ENCODE measurements around the gene MAZ. TPM values are rescaled to one million over a fixed set of nuclear protein-coding genes. Genes with fewer than 3 reads are reported as not detected.

The MAZ gene
- total RNA-seq, 1 donor from 2014 or later = 373 TPM

- FAIRE-seq (no peak), DNase-seq (ENCODE audit: low spot score in 2 of 2) (peak; percentile 73 to 80)
Observed at GRCh38 chr16:29807426-29808218, 1.3 kb downstream of the MAZ start.

GRCh38 chr16:29808219-29808900, 2.0 kb downstream of the MAZ start:
- DNase-seq (ENCODE audit: low spot score in 2 of 2) (no peak), FAIRE-seq (no peak)

- FAIRE-seq (no peak), DNase-seq (ENCODE audit: low spot score in 2 of 2) (no peak)
Observed at GRCh38 chr16:29809031-29809747, 2.9 kb downstream of the MAZ start.

GRCh38 chr16:29809850-29810698, 3.7 kb downstream of the MAZ start:
- DNase-seq (ENCODE audit: low spot score in 2 of 2) (no peak), FAIRE-seq (no peak)

- DNase-seq (ENCODE audit: low spot score in 2 of 2) = peak in 1 of 2 donors; percentile 22
- FAIRE-seq = no peak
Observed at GRCh38 chr16:29810699-29811169, 4.4 kb downstream of the MAZ start.

GRCh38 chr16:29811170-29811895, 5.0 kb downstream of the MAZ start:
- FAIRE-seq = no peak
- DNase-seq (ENCODE audit: low spot score in 2 of 2) = peak; percentile 89 to 91

GRCh38 chr16:29811896-29812665, 5.8 kb downstream of the MAZ start, which contains the start of gene PRRT2:
PRRT2 (plus strand) TSS chr16:29812193; CDS start chr16:29813055, 862 bp downstream.
- peak in 1 of 2 donors; percentile 69 for DNase-seq (ENCODE audit: low spot score in 2 of 2)
- no peak for FAIRE-seq

- FAIRE-seq (no peak), DNase-seq (ENCODE audit: low spot score in 2 of 2) (no peak)
Observed at GRCh38 chr16:29812754-29813643, 6.7 kb downstream of the MAZ start.

- no peak for DNase-seq (ENCODE audit: low spot score in 2 of 2)
- no peak for FAIRE-seq
Observed at GRCh38 chr16:29813644-29814562, 7.6 kb downstream of the MAZ start.

GRCh38 chr16:29814592-29814991, 8.3 kb downstream of the MAZ start:
- FAIRE-seq (no peak), DNase-seq (ENCODE audit: low spot score in 2 of 2) (no peak)

GRCh38 chr16:29815032-29815721, 8.8 kb downstream of the MAZ start:
- no peak for DNase-seq (ENCODE audit: low spot score in 2 of 2)
- no peak for FAIRE-seq

GRCh38 chr16:29815793-29816693, 9.7 kb downstream of the MAZ start, which contains the start of gene PAGR1:
PAGR1 (plus strand) TSS chr16:29816152; CDS start chr16:29816526, 374 bp downstream.
- FAIRE-seq = no peak
- peak; percentile 92 to 93 for DNase-seq (ENCODE audit: low spot score in 2 of 2)

- FAIRE-seq = no peak
- DNase-seq (ENCODE audit: low spot score in 2 of 2) = peak; percentile 46 to 54
Observed at GRCh38 chr16:29816694-29817441, 10.5 kb downstream of the MAZ start.

GRCh38 chr16:29818082-29818481, 11.8 kb downstream of the MAZ start:
- FAIRE-seq (no peak), DNase-seq (ENCODE audit: low spot score in 2 of 2) (no peak)
